Measurements from ENCODE around the gene HS6ST2. TPM values are rescaled to one million over a fixed set of nuclear protein-coding genes. Genes with fewer than 3 reads are reported as not detected.
"Not testable (repeated sequence)": the region's sequence is repeated elsewhere in the genome, so short reads cannot be mapped to it uniquely, and the experiment has no call there.

Gene HS6ST2
- polyA plus RNA-seq, 1 of the 3 experiments (the other 2 are of a cell fraction), result 0.05 TPM

- Histone ChIP-seq H3K27ac (ENCODE audit: low read depth in 2 of 2, low read length in 1 of 2) (no peak overlapping the region), H3K9me3 (no peaks in the 10 kb centered on the region), H3K79me2 (ENCODE audit: insufficient read depth) (no peaks in the 10 kb centered on the region), H4K20me1 (ENCODE audit: insufficient read depth) (no peaks in the 10 kb centered on the region), H3K9me2 (no peaks in the 10 kb centered on the region), H3K4me1 (ENCODE audit: control insufficient read depth in 1 of 2, insufficient read depth in 2 of 2, low read depth in 1 of 2, low read length in 1 of 2) (no peaks in the 10 kb centered on the region), H3K9ac (no peak overlapping the region), H2AFZ (ENCODE audit: low read depth) (no peak overlapping the region), H3F3A (replicated peaks; ENCODE audit: insufficient read depth) (no peaks in the 10 kb centered on the region), H3K4me3 (ENCODE audit: low read depth in 2 of 2, low read length in 1 of 2) (no peak overlapping the region), H3K36me3 (replicated peaks in 1 of 2; ENCODE audit: control insufficient read depth in 1 of 2, insufficient read depth in 2 of 2, low read length in 1 of 2) (no peaks in the 10 kb centered on the region), H3K27me3 (ENCODE audit: insufficient read depth) (no peaks in the 10 kb centered on the region), H3K4me2 (no peak overlapping the region)
- CTCF ChIA-PET, result no interaction called here
- POLR2A ChIA-PET, result no interaction called here
- no peak for TF ChIP-seq FOXJ3 (CRISPR knock-in tag; IDR thresholded peaks at IDR 0.05)
- no peak for TF ChIP-seq PBX3 (IDR thresholded peaks at IDR 0.05)
- TF ChIP-seq NFIC (IDR thresholded peaks at IDR 0.05; ENCODE audit: borderline replicate concordance), result no peak
- TF ChIP-seq MEF2A (IDR thresholded peaks at IDR 0.05; ENCODE audit: borderline replicate concordance, low read depth), result no peak
- TF ChIP-seq RXRA (IDR thresholded peaks at IDR 0.05; ENCODE audit: borderline replicate concordance, low read depth), result no peak
- TF ChIP-seq RFX5 (IDR thresholded peaks at IDR 0.05; ENCODE audit: low read length), result no peak
- no peak for TF ChIP-seq CHD2 (IDR thresholded peaks at IDR 0.05; ENCODE audit: low read length, partially characterized antibody)
- no peak for TF ChIP-seq SMC3 (IDR thresholded peaks at IDR 0.05; ENCODE audit: low read depth, low read length)
- no peak for TF ChIP-seq EP300 (IDR thresholded peaks at IDR 0.05; ENCODE audit: borderline replicate concordance in 1 of 2, low read depth in 1 of 2, low read length in 1 of 2)
- no peak for TF ChIP-seq ZBTB33 (IDR thresholded peaks at IDR 0.05; ENCODE audit: borderline replicate concordance, low read depth)
- TF ChIP-seq FOXM1 (IDR thresholded peaks at IDR 0.05; ENCODE audit: low read depth), result no peak
- no peak for TF ChIP-seq GATA2 (CRISPR knock-in tag; IDR thresholded peaks at IDR 0.05)
- TF ChIP-seq USF1 (IDR thresholded peaks at IDR 0.05; ENCODE audit: borderline replicate concordance, low read depth), result no peak
- no peak for TF ChIP-seq GABPA (IDR thresholded peaks at IDR 0.05; ENCODE audit: low read depth)
- WGBS (ENCODE audit: low lambda C conversion rate), result 11% methylated on average over 5 of the region's 5 CpGs
- no peak for DNase-seq
Observed at GRCh38 chrX:132883358-132883915, 75.0 kb downstream of the HS6ST2 start.

- H3K4me2 ChIP-seq; H3K79me2 ChIP-seq (ENCODE audit: insufficient read depth); H3K9me2 ChIP-seq; POLR2A ChIA-PET; DNase-seq; H3K27me3 ChIP-seq (ENCODE audit: insufficient read depth); H4K20me1 ChIP-seq (ENCODE audit: insufficient read depth); H3K4me3 ChIP-seq (ENCODE audit: low read depth in 2 of 2, low read length in 1 of 2); CTCF ChIA-PET; H3K27ac ChIP-seq (ENCODE audit: low read depth in 2 of 2, low read length in 1 of 2); H3K9ac ChIP-seq; H3K36me3 ChIP-seq (replicated peaks in 1 of 2; ENCODE audit: control insufficient read depth in 1 of 2, insufficient read depth in 2 of 2, low read length in 1 of 2); H3K9me3 ChIP-seq; H3F3A ChIP-seq (replicated peaks; ENCODE audit: insufficient read depth); H2AFZ ChIP-seq (ENCODE audit: low read depth): not testable (repeated sequence)
- 6% methylated on average over 1 of the region's 2 CpGs for WGBS (ENCODE audit: low lambda C conversion rate)
- peaks cover 0 to 14% of the 10 kb centered on the region in 2 experiments; a peak in 1 of 4 replicates for H3K4me1 ChIP-seq (ENCODE audit: control insufficient read depth in 1 of 2, insufficient read depth in 2 of 2, low read depth in 1 of 2, low read length in 1 of 2)
Observed at GRCh38 chrX:132880753-132881152, 77.7 kb downstream of the HS6ST2 start.

Measured in SK-N-SH (cell line).